ENCODE results near the gene ADGRG7.

The ADGRG7 gene

GRCh38 chr3:100719136-100719535, 109.7 kb downstream of the ADGRG7 start:
- Histone ChIP-seq H3K9me3 (ENCODE audit: control insufficient read depth, insufficient read depth, low read depth, low read length) (no peaks in the 10 kb centered on the region), H3K36me3 (ENCODE audit: control insufficient read depth, insufficient read depth, low read length) (peaks cover 73% of the 10 kb centered on the region), H3K27ac (ENCODE audit: low read depth, low read length) (no peak overlapping the region)

GRCh38 chr3:100720426-100720825, 111.0 kb downstream of the ADGRG7 start:
- Histone ChIP-seq H3K4me3 (ENCODE audit: low read depth, low read length) (no peak overlapping the region), H3K9ac (ENCODE audit: low read length) (no peak overlapping the region), H3K27me3 (ENCODE audit: control insufficient read depth, insufficient read depth, low read length) (no peaks in the 10 kb centered on the region), H3K4me1 (ENCODE audit: control insufficient read depth, insufficient read depth, low read length) (peaks cover 6% of the 10 kb centered on the region), H3K9me3 (ENCODE audit: control insufficient read depth, insufficient read depth, low read depth, low read length) (no peaks in the 10 kb centered on the region), H3K36me3 (ENCODE audit: control insufficient read depth, insufficient read depth, low read length) (peaks cover 65% of the 10 kb centered on the region), H3K27ac (ENCODE audit: low read depth, low read length) (no peak overlapping the region)

More at GRCh38 chr3:100719136-100719535, 109.7 kb downstream of the ADGRG7 start:
- Histone ChIP-seq H3K4me1 (ENCODE audit: control insufficient read depth, insufficient read depth, low read length) (peaks cover 6% of the 10 kb centered on the region), H3K4me3 (ENCODE audit: low read depth, low read length) (no peak overlapping the region), H3K9ac (ENCODE audit: low read length) (no peak overlapping the region), H3K27me3 (ENCODE audit: control insufficient read depth, insufficient read depth, low read length) (no peaks in the 10 kb centered on the region)

GRCh38 chr3:100725935-100726513, 116.6 kb downstream of the ADGRG7 start:
- Histone ChIP-seq H3K36me3 (ENCODE audit: control insufficient read depth, insufficient read depth, low read length) (peaks cover 70% of the 10 kb centered on the region), H3K27me3 (ENCODE audit: control insufficient read depth, insufficient read depth, low read length) (no peaks in the 10 kb centered on the region), H3K4me1 (ENCODE audit: control insufficient read depth, insufficient read depth, low read length) (no peaks in the 10 kb centered on the region), H3K4me3 (ENCODE audit: low read depth, low read length) (no peak overlapping the region), H3K9ac (ENCODE audit: low read length) (no peak overlapping the region), H3K9me3 (ENCODE audit: control insufficient read depth, insufficient read depth, low read depth, low read length) (no peaks in the 10 kb centered on the region), H3K27ac (ENCODE audit: low read depth, low read length) (no peak overlapping the region)

- no peaks in the 10 kb centered on the region for H3K27me3 ChIP-seq (ENCODE audit: control insufficient read depth, insufficient read depth, low read length)
- H3K36me3 ChIP-seq (ENCODE audit: control insufficient read depth, insufficient read depth, low read length), result peaks cover 69% of the 10 kb centered on the region
Observed at GRCh38 chr3:100726706-100727105, 117.3 kb downstream of the ADGRG7 start.

GRCh38 chr3:100730524-100730923, 121.1 kb downstream of the ADGRG7 start:
- Histone ChIP-seq H3K36me3 (ENCODE audit: control insufficient read depth, insufficient read depth, low read length) (peaks cover 58% of the 10 kb centered on the region), H3K4me3 (ENCODE audit: low read depth, low read length) (no peak overlapping the region)

More at GRCh38 chr3:100726706-100727105, 117.3 kb downstream of the ADGRG7 start:
- Histone ChIP-seq H3K9ac (ENCODE audit: low read length) (no peak overlapping the region), H3K27ac (ENCODE audit: low read depth, low read length) (no peak overlapping the region), H3K4me1 (ENCODE audit: control insufficient read depth, insufficient read depth, low read length) (no peaks in the 10 kb centered on the region), H3K9me3 (ENCODE audit: control insufficient read depth, insufficient read depth, low read depth, low read length) (no peaks in the 10 kb centered on the region), H3K4me3 (ENCODE audit: low read depth, low read length) (no peak overlapping the region)

GRCh38 chr3:100732435-100732834, 123.0 kb downstream of the ADGRG7 start:
- H3K36me3 ChIP-seq (ENCODE audit: control insufficient read depth, insufficient read depth, low read length), result peaks cover 54% of the 10 kb centered on the region

More at GRCh38 chr3:100730524-100730923, 121.1 kb downstream of the ADGRG7 start:
- H3K27ac ChIP-seq (ENCODE audit: low read depth, low read length), result no peak overlapping the region
- H3K27me3 ChIP-seq (ENCODE audit: control insufficient read depth, insufficient read depth, low read length), result no peaks in the 10 kb centered on the region
- H3K9ac ChIP-seq (ENCODE audit: low read length), result no peak overlapping the region
- no peaks in the 10 kb centered on the region for H3K9me3 ChIP-seq (ENCODE audit: control insufficient read depth, insufficient read depth, low read depth, low read length)
- peaks cover 21% of the 10 kb centered on the region; the same call in 1 of the 2 replicates for H3K4me1 ChIP-seq (ENCODE audit: control insufficient read depth, insufficient read depth, low read length)

GRCh38 chr3:100737334-100737733, 127.9 kb downstream of the ADGRG7 start:
- H3K9me3 ChIP-seq (ENCODE audit: control insufficient read depth, insufficient read depth, low read depth, low read length), result no peaks in the 10 kb centered on the region
- no peaks in the 10 kb centered on the region for H3K27me3 ChIP-seq (ENCODE audit: control insufficient read depth, insufficient read depth, low read length)
- H3K4me1 ChIP-seq (ENCODE audit: control insufficient read depth, insufficient read depth, low read length), result peaks cover 34% of the 10 kb centered on the region
- no peak overlapping the region for H3K27ac ChIP-seq (ENCODE audit: low read depth, low read length)
- no peak overlapping the region for H3K4me3 ChIP-seq (ENCODE audit: low read depth, low read length)
- H3K9ac ChIP-seq (ENCODE audit: low read length), result no peak overlapping the region
- peaks cover 69% of the 10 kb centered on the region for H3K36me3 ChIP-seq (ENCODE audit: control insufficient read depth, insufficient read depth, low read length)

More at GRCh38 chr3:100732435-100732834, 123.0 kb downstream of the ADGRG7 start:
- no peak overlapping the region for H3K4me3 ChIP-seq (ENCODE audit: low read depth, low read length)
- H3K27ac ChIP-seq (ENCODE audit: low read depth, low read length), result no peak overlapping the region
- no peaks in the 10 kb centered on the region for H3K9me3 ChIP-seq (ENCODE audit: control insufficient read depth, insufficient read depth, low read depth, low read length)
- H3K27me3 ChIP-seq (ENCODE audit: control insufficient read depth, insufficient read depth, low read length), result no peaks in the 10 kb centered on the region
- no peak overlapping the region for H3K9ac ChIP-seq (ENCODE audit: low read length)
- peaks cover 34% of the 10 kb centered on the region for H3K4me1 ChIP-seq (ENCODE audit: control insufficient read depth, insufficient read depth, low read length)

- Histone ChIP-seq H3K9ac (ENCODE audit: low read length) (no peak overlapping the region), H3K9me3 (ENCODE audit: control insufficient read depth, insufficient read depth, low read depth, low read length) (no peaks in the 10 kb centered on the region), H3K4me1 (ENCODE audit: control insufficient read depth, insufficient read depth, low read length) (peaks cover 16% of the 10 kb centered on the region), H3K27ac (ENCODE audit: low read depth, low read length) (no peak overlapping the region), H3K4me3 (ENCODE audit: low read depth, low read length) (no peak overlapping the region), H3K36me3 (ENCODE audit: control insufficient read depth, insufficient read depth, low read length) (peaks cover 72% of the 10 kb centered on the region), H3K27me3 (ENCODE audit: control insufficient read depth, insufficient read depth, low read length) (no peaks in the 10 kb centered on the region)
Observed at GRCh38 chr3:100740207-100740606, 130.8 kb downstream of the ADGRG7 start.

- no peaks in the 10 kb centered on the region for H3K4me1 ChIP-seq (ENCODE audit: control insufficient read depth, insufficient read depth, low read length)
- H3K36me3 ChIP-seq (ENCODE audit: control insufficient read depth, insufficient read depth, low read length), result peaks cover 78% of the 10 kb centered on the region
Observed at GRCh38 chr3:100743535-100743934, 134.1 kb downstream of the ADGRG7 start.

GRCh38 chr3:100744671-100745070, 135.3 kb downstream of the ADGRG7 start:
- H3K36me3 ChIP-seq (ENCODE audit: control insufficient read depth, insufficient read depth, low read length), result peaks cover 78% of the 10 kb centered on the region

More at GRCh38 chr3:100743535-100743934, 134.1 kb downstream of the ADGRG7 start:
- H3K9ac ChIP-seq (ENCODE audit: low read length), result no peak overlapping the region
- H3K4me3 ChIP-seq (ENCODE audit: low read depth, low read length), result no peak overlapping the region
- H3K9me3 ChIP-seq (ENCODE audit: control insufficient read depth, insufficient read depth, low read depth, low read length), result no peaks in the 10 kb centered on the region
- H3K27ac ChIP-seq (ENCODE audit: low read depth, low read length), result no peak overlapping the region
- no peaks in the 10 kb centered on the region for H3K27me3 ChIP-seq (ENCODE audit: control insufficient read depth, insufficient read depth, low read length)

More at GRCh38 chr3:100744671-100745070, 135.3 kb downstream of the ADGRG7 start:
- Histone ChIP-seq H3K27ac (ENCODE audit: low read depth, low read length) (no peak overlapping the region), H3K4me3 (ENCODE audit: low read depth, low read length) (no peak overlapping the region), H3K27me3 (ENCODE audit: control insufficient read depth, insufficient read depth, low read length) (no peaks in the 10 kb centered on the region), H3K9me3 (ENCODE audit: control insufficient read depth, insufficient read depth, low read depth, low read length) (no peaks in the 10 kb centered on the region), H3K9ac (ENCODE audit: low read length) (no peak overlapping the region), H3K4me1 (ENCODE audit: control insufficient read depth, insufficient read depth, low read length) (no peaks in the 10 kb centered on the region)

Data from HUES6 (cell line).